HG03469 (cell line): ENCODE measurements around the gene TRABD.
"Not testable (repeated sequence)": the region's sequence is repeated elsewhere in the genome, so short reads cannot be mapped to it uniquely, and the experiment has no call there.

Experiments used
- ATAC-seq: cut with Tn5 transposase; IDR thresholded peaks from one replicate; pipeline ENCODE4 v1.9.1; 2021; ENCODE audit warnings: mild to moderate bottlenecking, moderate library complexity, moderate number of reproducible peaks; ENCODE audit not compliant: unreplicated experiment

Gene TRABD

DNA sequence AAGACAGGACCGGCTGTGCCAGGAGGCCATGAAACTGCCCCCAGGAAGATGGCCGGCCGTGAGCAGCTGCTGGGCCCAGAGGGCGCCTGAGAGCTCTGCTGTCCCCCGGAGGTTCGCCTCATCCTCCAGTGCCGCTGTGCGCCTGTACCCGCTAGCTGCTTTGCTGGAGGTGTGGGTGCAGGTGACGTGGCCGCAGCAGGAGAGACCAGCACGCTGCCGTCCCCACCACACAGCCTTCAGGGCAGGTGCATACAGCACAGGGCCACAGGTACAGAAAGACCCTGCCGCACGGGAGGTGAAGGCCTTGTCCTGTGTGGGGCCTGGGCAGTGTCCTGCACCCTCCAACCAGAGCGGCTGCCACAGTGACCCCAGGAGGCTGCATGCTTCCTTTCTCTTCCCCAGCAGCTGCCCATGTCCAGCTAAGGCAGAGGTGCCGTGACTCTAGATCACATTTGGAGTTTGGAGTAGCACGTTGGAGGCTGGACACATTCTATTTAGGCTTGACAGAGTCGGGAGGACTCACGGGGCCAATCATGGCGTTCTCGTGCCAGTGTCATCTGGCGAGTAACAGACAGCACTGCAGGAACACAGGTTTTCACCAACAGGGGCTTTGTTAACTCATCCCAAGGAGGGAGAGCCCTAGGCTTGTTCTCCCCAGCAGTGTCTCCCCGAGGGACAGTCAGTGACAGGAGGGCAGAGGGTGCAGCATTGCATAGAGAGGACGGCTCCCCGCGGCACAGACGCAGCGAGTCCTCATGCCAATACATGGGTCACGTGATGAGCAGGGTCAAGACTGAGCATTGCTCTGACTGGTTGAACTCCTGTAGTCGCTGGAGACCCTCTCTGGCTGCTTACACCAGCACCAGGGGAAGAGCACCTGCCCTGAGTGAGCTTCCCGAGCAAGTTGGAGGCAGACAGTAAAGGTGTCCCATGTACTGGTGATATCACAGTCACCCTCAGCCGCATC is 33.9 kb upstream of the TRABD start:
- no peak for ATAC-seq

DNA sequence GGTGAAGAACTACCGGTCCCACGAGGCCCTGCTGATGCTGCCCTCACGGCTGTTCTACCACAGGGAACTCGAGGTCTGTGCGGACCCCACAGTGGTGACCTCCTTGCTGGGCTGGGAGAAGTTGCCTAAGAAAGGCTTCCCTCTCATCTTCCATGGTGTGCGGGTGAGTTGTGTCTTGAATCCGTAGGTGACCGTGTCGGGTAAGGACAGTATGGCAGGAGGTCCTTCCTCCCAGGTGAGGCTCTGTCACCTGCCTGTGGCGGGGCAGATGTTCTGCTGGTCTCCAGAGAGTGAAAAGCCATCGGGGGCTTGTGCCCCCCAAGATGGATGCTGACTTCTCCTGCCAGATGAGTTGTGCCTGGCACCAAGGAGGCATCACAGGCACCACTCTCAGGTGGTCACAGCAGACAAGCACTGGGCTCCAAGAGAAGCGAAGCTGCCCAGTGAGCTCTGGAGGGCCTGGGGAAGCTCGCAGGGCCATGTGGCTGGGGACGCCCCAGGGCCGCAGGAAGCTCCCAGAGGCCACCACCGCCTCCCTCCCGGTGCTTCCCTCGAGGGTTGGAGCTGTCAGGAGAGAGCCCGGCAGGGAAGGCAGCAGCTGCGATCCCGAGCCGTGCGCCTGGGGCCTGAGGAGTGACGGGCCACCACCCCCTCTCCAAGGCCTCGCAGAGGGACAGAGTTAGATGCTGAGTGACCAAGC is 32.5 kb upstream of the TRABD start:
- ATAC-seq: no peak

DNA sequence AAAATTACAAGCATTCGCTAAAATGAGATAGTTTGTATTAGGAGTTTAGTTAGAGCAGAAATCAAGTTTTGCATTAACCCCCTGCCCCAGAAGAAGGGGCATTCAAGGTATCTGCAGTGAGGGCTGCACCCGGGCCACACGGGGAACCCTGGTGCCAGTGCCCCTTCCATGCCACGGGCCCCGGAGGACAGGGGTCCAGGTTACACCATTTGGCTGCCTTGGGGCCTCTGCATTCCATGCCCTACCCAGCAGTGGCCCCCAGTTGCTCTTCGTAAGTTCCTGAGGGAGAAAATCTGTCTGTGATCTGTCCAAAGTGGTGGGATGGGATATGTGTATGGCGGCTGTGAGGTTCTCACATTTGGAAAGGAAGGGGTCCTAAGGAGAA is 32.0 kb upstream of the TRABD start:
- ATAC-seq: no peak

DNA sequence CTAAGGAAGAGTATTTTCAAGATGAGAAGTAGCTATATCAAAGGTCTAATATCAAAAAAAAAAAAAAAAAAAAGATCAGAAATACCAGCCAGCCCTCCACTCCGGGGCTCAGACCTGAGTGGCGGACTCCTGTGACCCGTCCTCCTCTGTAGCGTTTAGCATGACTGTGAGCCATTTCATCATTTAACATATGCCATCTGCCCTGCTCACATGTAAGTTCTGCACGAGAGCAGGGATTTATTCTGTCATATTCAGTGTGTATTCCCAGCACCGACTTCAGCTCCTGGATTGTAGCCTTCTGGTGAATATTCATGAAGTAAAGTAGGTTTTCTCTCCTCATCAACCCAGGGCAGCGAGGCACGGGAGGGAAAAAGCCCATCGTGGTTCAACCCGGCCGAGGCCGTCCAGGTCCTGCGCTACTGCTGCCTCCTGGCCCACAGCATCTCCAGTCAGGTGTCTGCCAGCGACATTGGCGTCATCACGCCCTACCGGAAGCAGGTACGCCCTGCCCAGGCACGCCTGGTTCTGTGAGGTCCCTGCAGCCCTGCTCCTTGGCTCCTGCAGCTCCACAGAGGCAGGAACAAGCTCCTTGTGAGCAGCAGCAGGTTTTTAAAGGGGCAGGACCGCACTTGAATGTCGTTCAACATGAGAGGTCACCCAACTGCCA is 27.9 kb upstream of the TRABD start:
- no peak for ATAC-seq

DNA sequence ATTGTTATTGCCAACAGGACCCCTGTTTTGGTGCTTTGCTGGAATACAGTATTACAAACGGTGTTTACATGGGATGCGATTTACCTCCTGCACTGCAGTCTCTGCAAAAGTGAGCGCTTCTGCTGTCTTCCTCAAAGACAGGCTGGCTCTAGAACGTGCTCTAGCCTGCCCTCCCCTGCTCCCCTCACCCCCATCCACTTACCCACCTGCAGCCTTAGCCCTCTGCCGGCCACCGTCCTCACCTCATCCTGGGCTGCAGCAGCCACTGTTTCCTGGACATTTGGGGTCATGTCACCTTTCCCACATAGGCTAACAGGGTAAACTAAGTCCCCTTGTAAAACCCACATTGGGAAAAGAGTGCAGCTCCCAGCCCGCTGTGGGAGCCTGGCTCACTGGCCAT is 24.8 kb upstream of the TRABD start:
- no peak for ATAC-seq

DNA sequence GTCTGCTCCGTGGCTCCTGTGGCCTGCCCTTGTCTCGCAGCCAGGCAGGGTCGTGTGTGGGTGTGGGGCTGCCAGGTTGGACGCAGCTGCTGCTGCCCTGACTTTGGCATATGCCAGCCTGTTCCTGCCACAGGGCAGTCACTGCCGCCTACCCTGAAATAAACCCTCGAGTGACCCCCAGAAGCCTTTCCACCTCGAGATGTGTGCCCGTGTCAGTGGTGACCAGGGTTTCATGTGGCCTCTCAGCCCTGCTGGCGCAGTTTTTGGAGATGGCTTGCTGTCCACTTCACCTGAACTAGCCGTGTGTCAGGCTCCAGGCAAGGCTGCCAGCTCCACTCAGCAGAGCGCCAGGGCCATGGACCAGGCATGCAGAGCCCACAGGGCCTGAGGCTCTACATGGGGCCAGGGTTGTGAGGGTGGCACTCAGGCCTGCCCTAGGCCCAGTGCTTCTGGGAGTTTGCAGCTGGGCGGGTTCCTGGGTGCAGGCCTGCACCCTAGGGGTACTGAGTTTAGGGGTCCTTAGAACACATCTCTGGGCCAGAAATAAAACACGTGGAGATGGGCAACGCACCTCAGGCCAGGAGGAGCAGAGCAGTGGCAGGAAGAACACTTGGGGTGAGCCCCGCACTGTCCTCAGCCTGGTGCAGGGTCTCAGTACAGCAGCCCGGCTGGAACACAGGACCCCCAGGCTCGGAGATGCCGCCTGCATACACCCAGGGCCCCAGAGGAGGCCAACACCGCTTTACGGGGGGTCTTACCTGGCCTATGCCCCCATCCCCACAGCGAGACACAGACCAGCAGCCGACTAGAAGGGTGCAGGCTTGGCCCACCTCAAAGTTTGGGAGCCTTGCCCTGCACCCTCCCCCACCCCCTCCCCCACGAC is 24.0 kb upstream of the TRABD start:
- ATAC-seq: no peak

DNA sequence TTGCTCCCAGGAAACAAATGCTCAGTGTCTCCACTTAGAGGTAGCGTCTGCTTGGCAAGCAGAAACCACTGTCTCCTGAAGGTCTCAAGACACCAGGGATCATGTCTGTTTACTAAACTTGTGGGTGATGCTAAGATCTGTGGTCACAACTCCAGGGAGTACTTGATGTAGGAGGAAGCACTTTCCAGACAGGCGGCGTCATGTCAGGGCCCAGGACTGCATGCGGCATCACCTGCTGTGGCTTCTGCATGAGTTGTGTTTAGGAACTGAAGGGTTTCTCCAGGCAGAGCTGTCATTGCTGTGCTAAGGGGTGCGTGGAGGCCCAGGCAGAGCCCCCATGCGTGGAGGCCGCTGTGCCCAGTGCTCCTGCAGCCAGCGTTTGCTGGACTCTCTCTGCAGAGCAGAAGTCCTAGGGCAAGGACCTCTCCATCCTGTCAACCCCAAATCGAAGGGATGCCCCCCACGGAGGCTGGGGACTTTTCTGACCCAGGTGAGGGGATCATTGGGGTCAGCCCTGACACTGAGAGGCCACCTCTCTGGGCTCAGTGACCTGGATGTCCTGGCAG is 23.2 kb upstream of the TRABD start:
- no peak for ATAC-seq

DNA sequence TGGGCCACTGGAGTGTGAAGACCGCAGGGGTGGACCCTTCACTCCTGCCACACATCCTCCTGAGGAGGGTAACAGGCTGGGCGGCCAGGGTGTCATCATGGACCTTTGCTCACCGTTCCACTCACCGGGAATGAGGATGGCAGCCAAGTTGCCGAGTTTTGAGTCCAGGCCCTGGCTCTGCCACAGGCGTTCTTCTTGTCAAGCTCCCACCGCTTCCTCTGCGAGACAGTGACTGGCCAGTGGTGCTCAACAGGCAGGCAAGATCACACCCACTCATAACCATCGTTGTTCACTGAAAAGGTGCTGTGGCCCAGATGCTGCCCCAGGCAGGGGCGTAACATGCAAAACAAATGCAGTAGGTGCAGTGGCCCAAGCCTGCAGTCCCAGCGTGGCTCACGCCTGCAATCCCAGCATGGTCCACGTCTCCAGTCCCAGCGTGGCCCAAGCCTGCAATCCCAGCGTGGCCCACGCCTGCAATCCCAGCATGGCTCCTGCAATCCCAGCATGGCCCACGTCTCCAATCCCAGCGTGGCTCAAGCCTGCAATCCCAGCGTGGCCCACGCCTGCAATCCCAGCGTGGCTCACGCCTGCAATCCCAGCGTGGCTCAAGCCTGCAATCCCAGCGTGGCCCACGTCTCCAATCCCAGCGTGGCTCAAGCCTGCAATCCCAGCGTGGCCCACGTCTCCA is 20.1 kb upstream of the TRABD start:
- no peak for ATAC-seq

DNA sequence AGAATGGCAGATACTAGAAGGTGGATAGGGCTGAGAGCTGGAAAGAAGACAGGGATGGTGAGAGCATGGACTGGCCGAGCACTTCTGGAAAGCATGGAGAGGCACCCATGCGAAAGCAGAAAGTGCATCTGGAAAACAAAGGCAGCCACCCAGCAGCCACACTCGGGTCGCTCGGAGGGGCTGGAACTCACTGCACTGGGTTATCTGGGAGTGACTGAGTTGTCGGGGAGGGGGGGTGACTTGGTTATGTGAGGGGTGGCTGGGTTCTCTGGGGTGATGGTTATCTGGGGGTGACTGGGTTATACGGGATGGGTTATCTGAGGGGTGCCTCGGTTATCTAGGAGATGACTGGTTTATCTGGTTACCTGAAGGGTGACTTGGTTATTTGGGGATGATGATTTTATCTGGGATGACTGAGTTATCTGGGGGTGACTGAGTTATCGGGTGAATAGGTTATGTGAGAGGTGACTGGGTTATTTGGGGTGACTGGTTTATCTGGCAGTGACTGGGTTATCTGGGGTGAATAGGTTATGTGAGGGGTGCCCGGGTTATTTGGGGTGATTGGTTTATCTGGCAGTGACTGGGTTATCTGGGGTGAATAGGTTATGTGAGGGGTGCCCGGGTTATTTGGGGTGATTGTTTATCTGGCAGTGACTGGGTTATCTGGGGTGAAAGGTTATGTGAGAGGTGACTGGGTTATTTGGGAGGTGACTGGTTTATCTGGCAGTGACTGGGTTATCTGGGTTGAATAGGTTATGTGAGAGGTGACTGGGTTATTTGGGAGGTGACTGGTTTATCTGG is 17.8 kb upstream of the TRABD start:
- no peak for ATAC-seq

DNA sequence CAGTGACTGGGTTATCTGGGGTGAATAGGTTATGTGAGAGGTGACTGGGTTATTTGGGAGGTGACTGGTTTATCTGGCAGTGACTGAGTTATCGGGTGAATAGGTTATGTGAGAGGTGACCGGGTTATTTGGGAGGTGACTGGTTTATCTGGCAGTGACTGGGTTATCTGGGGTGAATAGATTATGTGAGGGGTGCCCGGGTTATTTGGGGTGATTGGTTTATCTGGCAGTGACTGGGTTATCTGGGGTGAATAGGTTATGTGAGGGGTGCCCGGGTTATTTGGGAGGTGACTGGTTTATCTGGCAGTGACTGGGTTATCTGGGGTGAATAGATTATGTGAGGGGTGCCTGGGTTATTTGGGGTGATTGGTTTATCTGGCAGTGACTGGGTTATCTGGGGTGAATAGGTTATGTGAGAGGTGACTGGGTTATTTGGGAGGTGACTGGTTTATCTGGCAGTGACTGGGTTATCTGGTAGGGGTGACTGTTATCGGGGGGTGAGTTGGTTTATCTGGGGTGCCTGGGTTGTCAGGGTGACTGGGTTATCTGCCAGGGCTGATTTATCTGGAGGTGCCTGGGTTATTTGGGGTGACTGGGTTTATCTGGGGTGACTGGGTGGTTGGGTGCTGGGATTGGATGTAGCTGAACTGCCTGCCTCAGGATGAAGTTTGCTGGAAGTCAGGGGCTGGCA is 17.1 kb upstream of the TRABD start:
- ATAC-seq: not testable (repeated sequence)

DNA sequence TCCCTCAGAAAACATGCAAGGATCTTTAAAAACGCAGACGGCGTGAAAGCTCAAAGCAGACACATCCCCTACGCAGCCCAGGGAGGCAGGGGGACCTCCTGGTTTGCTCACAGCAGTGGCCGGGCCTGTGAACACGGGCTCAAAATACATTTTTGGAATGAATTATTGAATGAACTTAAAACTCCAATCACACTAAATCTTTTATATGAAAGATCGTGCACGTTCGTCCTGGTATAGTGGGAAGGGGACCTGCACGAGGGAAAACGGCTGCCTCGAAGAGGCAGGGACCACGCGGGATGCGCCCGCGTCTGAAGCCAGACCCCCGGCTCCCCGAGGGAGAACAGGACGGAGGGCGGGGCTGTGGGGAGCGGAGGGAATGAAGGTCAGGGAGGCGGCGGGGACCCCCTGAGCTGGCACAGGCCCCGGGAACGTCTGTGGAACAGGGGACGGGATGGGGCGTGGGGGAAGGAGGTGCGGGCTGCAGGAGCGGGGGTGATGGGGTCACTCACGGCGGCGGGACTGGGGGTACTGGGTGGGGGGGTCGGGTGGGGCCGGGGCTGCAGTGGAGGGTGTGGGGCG is 16.4 kb upstream of the TRABD start:
- no peak for ATAC-seq

DNA sequence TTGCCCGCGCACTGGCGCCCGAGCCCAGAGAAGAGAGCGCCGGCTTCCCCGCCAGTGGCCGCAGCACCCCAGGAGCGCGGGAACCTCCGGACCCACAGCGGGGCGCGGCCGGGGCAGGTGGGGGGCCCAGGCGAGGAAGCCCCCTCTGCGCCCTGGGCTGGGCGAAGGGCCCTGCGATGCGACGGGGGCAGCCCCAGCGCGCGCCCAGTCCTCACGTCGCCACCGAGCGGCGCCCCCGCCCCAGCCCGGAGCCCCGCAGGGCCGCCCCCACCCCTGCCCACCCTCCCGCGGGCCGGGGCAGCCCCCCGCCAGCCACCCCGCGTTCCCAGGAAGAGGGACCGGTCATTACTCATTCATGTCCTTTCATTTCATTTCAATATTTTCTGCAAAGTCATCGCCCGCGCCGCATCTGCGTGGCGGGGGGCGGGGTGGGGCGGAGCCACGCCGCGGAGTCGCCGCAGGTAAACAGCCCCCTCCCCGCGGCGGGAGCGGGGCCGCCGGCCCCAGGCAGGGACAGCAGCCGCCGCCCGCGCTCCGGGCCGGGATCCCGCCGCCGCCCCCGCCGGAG is 15.9 kb upstream of the TRABD start:
- no peak for ATAC-seq

DNA sequence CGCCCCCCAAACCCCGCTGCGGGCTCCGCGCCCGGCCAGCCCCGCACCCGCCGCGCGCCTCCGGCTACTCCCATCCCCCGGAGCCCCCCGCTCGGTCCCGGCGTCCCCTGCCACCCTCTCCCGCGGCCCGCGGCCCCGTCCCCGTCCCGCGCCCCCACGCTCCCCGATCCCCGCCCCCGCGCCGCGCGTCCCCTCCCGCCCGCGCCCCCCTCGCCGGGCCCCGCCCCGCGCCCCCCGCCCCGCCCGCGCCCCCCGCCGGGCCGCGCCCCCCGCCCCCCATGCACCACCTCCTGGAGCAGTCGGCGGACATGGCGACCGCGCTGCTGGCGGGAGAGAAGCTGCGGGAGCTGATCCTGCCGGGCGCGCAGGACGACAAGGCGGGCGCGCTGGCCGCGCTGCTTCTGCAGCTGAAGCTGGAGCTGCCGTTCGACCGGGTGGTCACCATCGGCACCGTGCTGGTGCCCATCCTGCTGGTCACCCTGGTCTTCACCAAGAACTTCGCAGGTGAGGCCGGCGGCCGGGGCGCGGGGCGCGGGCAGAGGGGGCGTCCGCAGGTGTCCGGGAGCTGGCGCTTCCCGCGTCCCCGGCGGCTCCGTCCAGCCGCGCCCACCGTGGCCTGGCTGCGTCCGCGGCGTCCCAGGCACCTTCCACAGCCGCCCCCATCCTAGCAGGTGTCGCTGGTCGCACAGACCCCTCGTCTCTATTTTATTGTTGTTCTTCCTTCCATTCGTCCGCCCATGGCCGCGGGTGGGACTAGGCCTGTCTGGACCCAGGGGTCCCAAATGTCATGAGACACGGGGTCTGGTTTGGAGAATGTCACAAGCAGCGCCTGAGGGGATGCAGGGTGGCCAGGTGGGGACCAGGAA is 15.0 kb upstream of the TRABD start, which contains the start of gene PANX2:
Gene PANX2 (plus strand): TSS at position 279 of the 866 bp plus-strand sequence. CDS start 0 bp downstream, at position 279.
- ATAC-seq: no peak

DNA sequence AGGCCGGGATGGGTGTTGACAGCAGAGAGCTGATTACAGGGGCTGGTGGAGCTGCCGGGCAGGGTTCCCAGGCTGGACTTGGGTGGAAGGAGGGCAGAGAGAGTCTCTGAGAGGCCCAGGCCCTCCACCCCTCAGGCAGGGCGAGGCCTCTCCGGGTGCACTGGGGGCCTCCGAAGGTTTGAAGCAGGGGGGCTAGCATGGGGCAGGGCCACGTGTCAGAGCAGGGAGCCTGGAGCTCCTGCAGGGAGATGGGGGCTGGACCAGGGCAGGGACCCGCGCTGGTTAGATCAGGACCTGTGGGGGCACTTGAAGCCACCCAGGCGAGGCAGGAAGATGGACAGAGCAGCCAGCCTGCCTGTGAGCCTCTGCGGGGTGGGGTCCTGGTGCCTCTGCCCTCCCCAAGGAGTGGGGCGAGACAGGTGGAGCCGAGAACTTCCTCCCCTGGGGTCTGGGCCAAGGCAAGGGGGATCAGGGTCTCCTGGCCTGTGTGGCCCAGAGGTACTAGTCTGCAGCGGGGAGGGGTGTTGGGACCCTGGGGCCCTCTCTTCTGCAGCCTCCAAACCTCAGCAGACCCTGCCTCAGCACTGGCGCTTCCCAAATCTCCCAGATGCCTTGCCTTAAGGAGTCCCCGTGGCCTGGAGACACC is 14.3 kb upstream of the TRABD start:
- ATAC-seq: no peak

DNA sequence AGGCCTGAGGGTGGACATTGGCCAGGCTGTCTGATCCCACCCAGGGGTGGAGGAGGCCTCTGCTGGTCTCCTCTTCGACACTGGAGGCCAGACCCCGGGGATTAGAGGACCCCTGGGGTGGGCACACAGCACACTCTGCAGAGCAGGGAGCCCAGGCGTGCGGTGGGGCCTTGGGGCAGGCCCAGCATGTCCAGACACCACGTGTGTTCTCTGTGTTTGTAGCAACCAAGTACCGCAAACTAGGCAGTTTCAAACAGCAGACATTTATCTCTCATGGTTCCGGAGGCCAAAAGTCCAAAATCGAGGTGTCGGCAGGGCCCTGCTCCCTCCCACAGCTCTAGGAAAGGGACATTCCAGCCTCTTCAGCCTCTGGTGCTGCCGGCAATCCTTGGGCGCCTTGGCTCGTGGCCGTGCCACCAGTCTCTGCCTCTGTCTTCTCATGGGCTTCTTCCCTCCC is 13.7 kb upstream of the TRABD start:
- no peak for ATAC-seq
